Activated CD8-positive, alpha-beta T cell treated with anti-CD3 and anti-CD28 coated beads, Interleukin-2, amount 10 ng/mL, durations not matched to agents 7 days and 5 days (primary cell): Measurements from ENCODE around the gene ABCB4. TPM values are rescaled to one million over a fixed set of nuclear protein-coding genes. Genes with fewer than 3 reads are reported as not detected.

Experiments used
- ATAC-seq: fragments of 150-1000 bp; cut with Tn5 transposase; one replicate; pipeline ENCODE4 v1.10.0; 2021; ENCODE audit warnings: moderate library complexity
- CTCF ChIA-PET: fragments of 350-600 bp; sonication (Branson Sonifier 250); formaldehyde crosslinking; loops from one replicate; lab custom pipeline; 2021; ENCODE audit warnings: antibody characterized with exemption; lab: Charles Lee
- POLR2A ChIA-PET: fragments of 350-600 bp; sonication (Branson Sonifier 250); formaldehyde crosslinking; loops from one replicate; lab custom pipeline; 2021; ENCODE audit warnings: antibody characterized with exemption; lab: Charles Lee
- DNase-seq: peaks from one replicate; pipeline ENCODE4 v3.0.0-alpha.2; 2020
- H3K27ac Mint-ChIP-seq: one replicate; pipeline ENCODE4 v1.8.0; 2021; ENCODE audit warnings: mild to moderate bottlenecking, mixed read lengths
- H3K27me3 Mint-ChIP-seq: one replicate; pipeline ENCODE4 v1.8.0; 2021; ENCODE audit warnings: low read depth, mixed read lengths
- H3K36me3 Mint-ChIP-seq: one replicate; pipeline ENCODE4 v1.8.0; 2021; ENCODE audit warnings: low read depth, mixed read lengths
- H3K4me1 Mint-ChIP-seq: one replicate; pipeline ENCODE4 v1.8.0; 2021; ENCODE audit warnings: low read depth, mixed read lengths
- H3K4me3 Mint-ChIP-seq: one replicate; pipeline ENCODE4 v1.8.0; 2021; ENCODE audit warnings: mild to moderate bottlenecking, mixed read lengths
- H3K9me3 Mint-ChIP-seq: one replicate; pipeline ENCODE4 v1.8.0; 2022; ENCODE audit warnings: mixed read lengths; ENCODE audit not compliant: insufficient read depth
- total RNA-seq, 2 experiments: library from RNA; stranded (reverse); gene quantifications; one replicate each; pipeline ENCODE4 v1.2.3, GENCODE V29; 2021

ABCB4 gene
- total RNA-seq, 2 experiments from 2014 or later = not detected

- POLR2A ChIA-PET = no interaction called here
- no peaks in the 10 kb centered on the region for H3K27me3 Mint-ChIP-seq
- H3K27ac Mint-ChIP-seq = no peak overlapping the region
- DNase-seq = no peak
- peaks cover 15% of the 10 kb centered on the region for H3K36me3 Mint-ChIP-seq
- CTCF ChIA-PET = no interaction called here
- H3K4me1 Mint-ChIP-seq = peaks cover under 1% of the 10 kb centered on the region
- no peaks in the 10 kb centered on the region for H3K9me3 Mint-ChIP-seq
- no peak for ATAC-seq
- no peak overlapping the region for H3K4me3 Mint-ChIP-seq
Observed at GRCh38 chr7:87375662-87376435, 99.6 kb downstream of the ABCB4 start.

GRCh38 chr7:87370660-87371180, 104.8 kb downstream of the ABCB4 start:
- Mint-ChIP-seq H3K36me3 (peaks cover 15% of the 10 kb centered on the region), H3K4me3 (no peak overlapping the region), H3K27ac (no peak overlapping the region), H3K9me3 (no peaks in the 10 kb centered on the region), H3K4me1 (peaks cover 11% of the 10 kb centered on the region), H3K27me3 (no peaks in the 10 kb centered on the region)
- POLR2A ChIA-PET = no interaction called here
- DNase-seq (no peak), ATAC-seq (no peak)
- CTCF ChIA-PET = no interaction called here

- H3K4me1 Mint-ChIP-seq = peaks cover 11% of the 10 kb centered on the region
- DNase-seq (peak; percentile 71), ATAC-seq (peak; percentile 90)
- H3K4me3 Mint-ChIP-seq = no peak overlapping the region
- ChIA-PET CTCF (interaction anchor here (0.9 kb wide), 1 partner anchor 57 kb away, joined by 3 read pairs; no protein-coding TSS in a partner anchor), POLR2A (interaction anchor here (0.6 kb wide), 1 partner anchor 67 kb away, joined by 4 read pairs; no protein-coding TSS in a partner anchor)
- peaks cover 13% of the 10 kb centered on the region for H3K36me3 Mint-ChIP-seq
- H3K27ac Mint-ChIP-seq = no peak overlapping the region
- no peaks in the 10 kb centered on the region for H3K9me3 Mint-ChIP-seq
- no peaks in the 10 kb centered on the region for H3K27me3 Mint-ChIP-seq
Observed at GRCh38 chr7:87369216-87369615, 106.3 kb downstream of the ABCB4 start.

- Mint-ChIP-seq H3K27ac (no peak overlapping the region), H3K4me1 (peaks cover 4% of the 10 kb centered on the region), H3K27me3 (no peaks in the 10 kb centered on the region), H3K9me3 (no peaks in the 10 kb centered on the region), H3K4me3 (no peak overlapping the region), H3K36me3 (peaks cover 9% of the 10 kb centered on the region)
- POLR2A ChIA-PET = no interaction called here
- DNase-seq = no peak
- CTCF ChIA-PET = no interaction called here
- no peak for ATAC-seq
Observed at GRCh38 chr7:87364246-87364645, 111.2 kb downstream of the ABCB4 start.

GRCh38 chr7:87363342-87363741, 112.1 kb downstream of the ABCB4 start:
- no peak for DNase-seq
- no peak overlapping the region for H3K4me3 Mint-ChIP-seq
- no peak overlapping the region for H3K27ac Mint-ChIP-seq
- H3K9me3 Mint-ChIP-seq = no peaks in the 10 kb centered on the region
- no peak for ATAC-seq
- ChIA-PET CTCF (no interaction called here), POLR2A (no interaction called here)
- no peaks in the 10 kb centered on the region for H3K27me3 Mint-ChIP-seq
- H3K36me3 Mint-ChIP-seq = peaks cover 11% of the 10 kb centered on the region
- no peaks in the 10 kb centered on the region for H3K4me1 Mint-ChIP-seq

- CTCF ChIA-PET = interaction anchor here (1.2 kb wide), 1 partner anchor 16 kb away, joined by 4 read pairs; the partner anchor contains the start of gene CROT
- peaks cover 20% of the 10 kb centered on the region for H3K36me3 Mint-ChIP-seq
- POLR2A ChIA-PET = no interaction called here
Observed at GRCh38 chr7:87361320-87361719, 114.2 kb downstream of the ABCB4 start.

GRCh38 chr7:87359366-87359765, 116.1 kb downstream of the ABCB4 start:
- no peaks in the 10 kb centered on the region for H3K27me3 Mint-ChIP-seq
- ChIA-PET CTCF (interaction anchor here (0.9 kb wide), 1 partner anchor 13 kb away, joined by 3 read pairs; no protein-coding TSS in a partner anchor), POLR2A (no interaction called here)
- H3K9me3 Mint-ChIP-seq = peaks cover 14% of the 10 kb centered on the region
- no peak overlapping the region for H3K27ac Mint-ChIP-seq
- DNase-seq = no peak
- no peak overlapping the region for H3K4me3 Mint-ChIP-seq
- peaks cover 38% of the 10 kb centered on the region for H3K36me3 Mint-ChIP-seq
- no peaks in the 10 kb centered on the region for H3K4me1 Mint-ChIP-seq
- no peak for ATAC-seq

More at GRCh38 chr7:87361320-87361719, 114.2 kb downstream of the ABCB4 start:
- DNase-seq = no peak
- no peaks in the 10 kb centered on the region for H3K27me3 Mint-ChIP-seq
- no peaks in the 10 kb centered on the region for H3K4me1 Mint-ChIP-seq
- no peak overlapping the region for H3K4me3 Mint-ChIP-seq
- no peak for ATAC-seq
- no peak overlapping the region for H3K27ac Mint-ChIP-seq
- H3K9me3 Mint-ChIP-seq = peaks cover under 1% of the 10 kb centered on the region

- H3K27me3 Mint-ChIP-seq = no peaks in the 10 kb centered on the region
- no peak for ATAC-seq
- ChIA-PET CTCF (no interaction called here), POLR2A (no interaction called here)
- H3K36me3 Mint-ChIP-seq = peaks cover 54% of the 10 kb centered on the region
- H3K27ac Mint-ChIP-seq = no peak overlapping the region
- H3K4me1 Mint-ChIP-seq = no peaks in the 10 kb centered on the region
- no peak overlapping the region for H3K4me3 Mint-ChIP-seq
- H3K9me3 Mint-ChIP-seq = peaks cover 27% of the 10 kb centered on the region
- no peak for DNase-seq
Observed at GRCh38 chr7:87356448-87356847, 119.0 kb downstream of the ABCB4 start.

- DNase-seq = peak; percentile 27
- H3K27me3 Mint-ChIP-seq = no peaks in the 10 kb centered on the region
- no peaks in the 10 kb centered on the region for H3K4me1 Mint-ChIP-seq
- no peak for ATAC-seq
- ChIA-PET CTCF (no interaction called here), POLR2A (no interaction called here)
- peaks cover 64% of the 10 kb centered on the region for H3K36me3 Mint-ChIP-seq
- peaks cover 27% of the 10 kb centered on the region for H3K9me3 Mint-ChIP-seq
- H3K4me3 Mint-ChIP-seq = no peak overlapping the region
- H3K27ac Mint-ChIP-seq = no peak overlapping the region
Observed at GRCh38 chr7:87354749-87355148, 120.7 kb downstream of the ABCB4 start.

Other genes with a start within 250 kb of the ABCB4 start
- gene CROT, start 130.0 kb downstream of the ABCB4 start, total RNA-seq = 10 to 100 TPM; 10.2 to 12.5 TPM
- 1 to 10 TPM; 2.8 to 4.8 TPM for gene ABCB1, start 125.2 kb upstream of the ABCB4 start, total RNA-seq
- gene RUNDC3B, start 152.7 kb upstream of the ABCB4 start, total RNA-seq = under 1 TPM in 1 of 2 experiments, not detected in 1; 0.08 TPM